OCI-M2 (cell line): Measurements from ENCODE around the gene PAX5.

Source experiments
- DNase-seq: peaks from one replicate; lab custom pipeline; 2025; ENCODE audit not compliant: unreplicated experiment; lab: John Stamatoyannopoulos, UW

PAX5 gene

GRCh38 chr9:36905101-36906066, 128.7 kb downstream of the PAX5 start:
- DNase-seq, result no peak

- DNase-seq, result peak; percentile 57
Measured at GRCh38 chr9:36903541-36904435, 130.3 kb downstream of the PAX5 start.

GRCh38 chr9:36902861-36903524, 131.1 kb downstream of the PAX5 start:
- DNase-seq, result no peak

- no peak for DNase-seq
Measured at GRCh38 chr9:36902080-36902716, 131.9 kb downstream of the PAX5 start.

- DNase-seq, result no peak
Measured at GRCh38 chr9:36901528-36901927, 132.5 kb downstream of the PAX5 start.

- DNase-seq, result no peak
Measured at GRCh38 chr9:36900856-36901220, 133.2 kb downstream of the PAX5 start.

- no peak for DNase-seq
Measured at GRCh38 chr9:36900136-36900855, 133.8 kb downstream of the PAX5 start.

- DNase-seq, result no peak
Measured at GRCh38 chr9:36899406-36899805, 134.7 kb downstream of the PAX5 start.

GRCh38 chr9:36898431-36899020, 135.5 kb downstream of the PAX5 start:
- DNase-seq, result no peak

- DNase-seq, result no peak
Measured at GRCh38 chr9:36897478-36897877, 136.6 kb downstream of the PAX5 start.

GRCh38 chr9:36897019-36897418, 137.0 kb downstream of the PAX5 start:
- no peak for DNase-seq

- DNase-seq, result no peak
Measured at GRCh38 chr9:36896296-36896695, 137.8 kb downstream of the PAX5 start.

GRCh38 chr9:36895744-36896260, 138.3 kb downstream of the PAX5 start:
- no peak for DNase-seq

- no peak for DNase-seq
Measured at GRCh38 chr9:36894695-36895310, 139.3 kb downstream of the PAX5 start.

- DNase-seq, result no peak
Measured at GRCh38 chr9:36893911-36894310, 140.2 kb downstream of the PAX5 start.

GRCh38 chr9:36893184-36893583, 140.9 kb downstream of the PAX5 start:
- DNase-seq, result no peak

- DNase-seq, result no peak
Measured at GRCh38 chr9:36892279-36892678, 141.8 kb downstream of the PAX5 start.

- DNase-seq, result no peak
Measured at GRCh38 chr9:36891341-36891811, 142.7 kb downstream of the PAX5 start.

- no peak for DNase-seq
Measured at GRCh38 chr9:36889844-36890243, 144.2 kb downstream of the PAX5 start.
